Kidney (tissue), 14 donors: ENCODE results near the gene KHSRP. TPM values are rescaled to one million over a fixed set of nuclear protein-coding genes. Genes with fewer than 3 reads are reported as not detected.

Experiments
- DNase-seq, 5 donors: peaks; one replicate each; pipeline ENCODE4 v3.0.0-alpha.2; 2013 to 2020
- FAIRE-seq: peaks from 2 replicates; lab custom pipeline; 2012; peaks lifted over from hg19 to GRCh38; lab: Jason Lieb, UNC
- H3K27ac ChIP-seq, 2 donors: one replicate each; pipeline ENCODE4 v1.7.0; 2013; ENCODE audit warnings: low read depth in 2 of 2, low read length in 2 of 2, inconsistent platforms in 1 of 2
- H3K27me3 ChIP-seq: one replicate; pipeline ENCODE4 v1.7.1; 2013; ENCODE audit warnings: low read length, inconsistent platforms; ENCODE audit not compliant: control insufficient read depth, insufficient read depth
- H3K36me3 ChIP-seq, 3 donors: one replicate each; pipeline versions ENCODE4 v1.7.0 to v1.7.1; 2013; ENCODE audit warnings: low read length in 3 of 3, control low read depth in 1 of 3, inconsistent platforms in 1 of 3; ENCODE audit not compliant: insufficient read depth in 3 of 3, control insufficient read depth in 2 of 3
- H3K4me1 ChIP-seq, 3 donors: one replicate each; pipeline versions ENCODE4 v1.7.0 to v1.7.1; 2013; ENCODE audit warnings: low read length in 3 of 3, inconsistent platforms in 1 of 3, low read depth in 1 of 3; ENCODE audit not compliant: control insufficient read depth in 2 of 3, insufficient read depth in 2 of 3
- H3K4me3 ChIP-seq, 3 donors: one replicate each; pipeline versions ENCODE4 v1.7.0 to v1.8.1; 2013; ENCODE audit warnings: low read length in 3 of 3, control low read depth in 1 of 3, inconsistent platforms in 1 of 3
- H3K9ac ChIP-seq, 3 donors: one replicate each; pipeline versions ENCODE4 v1.7.0 to v1.7.1; 2013; ENCODE audit warnings: low read length in 3 of 3, control low read depth in 1 of 3, inconsistent platforms in 1 of 3
- H3K9me3 ChIP-seq, 3 donors: one replicate each; pipeline versions ENCODE4 v1.7.0 to v1.7.1; 2013; ENCODE audit warnings: low read length in 3 of 3, control low read depth in 1 of 3, inconsistent platforms in 1 of 3; ENCODE audit not compliant: control insufficient read depth in 2 of 3, insufficient read depth in 1 of 3
- CTCF ChIP-seq: IDR thresholded peaks from 3 replicates; pipeline ENCODE4 v1.5.1; 2012; ENCODE audit warnings: mild to moderate bottlenecking, moderate library complexity, borderline replicate concordance; ENCODE audit not compliant: insufficient read depth; ENCODE audit errors: extremely low read depth
- intact Hi-C: fragments of 100-400 bp; cut with DNase I; formaldehyde crosslinking; loops from one replicate; pipeline ENCODE4 v1.11.1; 2022
- polyA plus RNA-seq: library from polyadenylated mRNA; stranded (reverse); fragments of 350-450 nt; fragmentation: Illumina TruSeq; extraction: RNeasy Lipid Tissue Mini Kit (QIAGEN cat#74804); gene quantifications from one replicate; pipeline ENCODE4 v1.2.3, GENCODE V29; 2014; ENCODE audit warnings: low read depth, low replicate concordance; ENCODE audit not compliant: insufficient read depth
- total RNA-seq: library from RNA; stranded (reverse); fragmentation: NEBNext Ultra II Directional; extraction: Animal tissue kit (Norgen Biotek cat#: 25700); gene quantifications from one replicate; pipeline ENCODE4 v1.2.1, GENCODE V29; 2021
- donor health status: control.
- donor health status: control.
- donor health status: control.
- donor health status: control.
- donor health status: control.
- donor health status: DM: yes; HTN: yes; CAD: no.
- donor health status: Normal renal cell carcinoma (clear cell type).

The KHSRP gene
- total and polyA plus RNA-seq, 2 donors from 2014 or later: 52.9 to 175 TPM

GRCh38 chr19:6383188-6383587 is 41.4 kb downstream of the KHSRP start:
- no peak overlapping the region for H3K9ac ChIP-seq
- FAIRE-seq (no peak), DNase-seq (no peak)
- no peak for TF ChIP-seq CTCF
- peaks cover 10 to 48% (median 20%) of the 10 kb centered on the region in 3 donors for H3K36me3 ChIP-seq
- no peak overlapping the region for H3K4me3 ChIP-seq
- no peaks in the 10 kb centered on the region for H3K9me3 ChIP-seq
- H3K4me1 ChIP-seq: peaks cover 0 to 2% (median 0%) of the 10 kb centered on the region in 3 donors
- no peaks in the 10 kb centered on the region for H3K27me3 ChIP-seq
- intact Hi-C loops: no loop called here
- no peak overlapping the region for H3K27ac ChIP-seq

DNA sequence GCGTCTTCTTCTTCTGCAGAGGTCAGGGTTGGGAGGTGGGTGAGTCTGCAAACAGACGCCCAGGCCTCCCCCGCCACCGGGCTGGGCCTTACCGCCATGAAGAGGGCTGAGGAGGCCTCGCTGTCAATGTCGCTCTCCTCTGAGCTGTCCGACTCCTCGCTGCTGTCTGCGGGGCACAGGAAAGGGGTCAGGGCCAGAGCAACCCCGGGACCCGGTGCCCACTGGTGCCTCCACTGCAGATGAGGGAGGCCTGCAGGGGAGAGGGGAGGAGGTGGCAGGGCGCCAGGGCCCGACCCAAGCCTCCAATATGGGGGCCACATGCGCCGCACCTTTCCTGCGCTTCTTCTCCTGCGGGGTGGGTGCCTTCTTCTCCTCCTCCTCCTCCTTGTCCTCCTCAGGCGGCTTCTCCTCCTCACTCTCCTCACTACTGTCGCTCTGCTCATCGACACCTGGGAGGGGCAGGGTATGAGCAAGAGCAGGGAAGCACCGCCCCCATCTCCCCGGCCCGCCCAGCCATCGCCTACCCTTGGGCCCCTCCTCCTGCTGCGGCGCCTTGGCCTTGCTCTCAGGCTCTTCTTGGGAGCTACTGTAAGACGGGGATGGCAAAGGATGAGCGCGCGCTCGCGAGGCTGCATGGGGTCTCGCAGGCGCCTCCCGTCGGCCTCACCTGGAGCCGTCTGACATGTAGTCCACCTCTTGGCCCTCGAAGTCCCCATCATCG is 43.4 kb downstream of the KHSRP start:
- TF ChIP-seq CTCF: no peak
- Histone ChIP-seq H3K27ac (no peak overlapping the region), H3K9ac (no peak overlapping the region), H3K27me3 (no peaks in the 10 kb centered on the region), H3K9me3 (no peaks in the 10 kb centered on the region), H3K36me3 (peaks cover 10 to 36% (median 13%) of the 10 kb centered on the region in 3 donors), H3K4me3 (no peak overlapping the region), H3K4me1 (peaks cover 0 to 2% (median 0%) of the 10 kb centered on the region in 3 donors)
- no peak for FAIRE-seq
- intact Hi-C loops: no loop called here
- peak in 1 of 5 donors; percentile 63 for DNase-seq

- no peak overlapping the region for H3K9ac ChIP-seq
- no peak overlapping the region for H3K4me3 ChIP-seq
- intact Hi-C loops: no loop called here
- TF ChIP-seq CTCF: no peak
- H3K4me1 ChIP-seq: peaks cover 0 to 2% (median 0%) of the 10 kb centered on the region in 3 donors
- no peak for FAIRE-seq
- H3K27me3 ChIP-seq: no peaks in the 10 kb centered on the region
- no peak overlapping the region for H3K27ac ChIP-seq
- no peaks in the 10 kb centered on the region for H3K9me3 ChIP-seq
- DNase-seq: no peak
- peaks cover 10 to 33% (median 13%) of the 10 kb centered on the region in 3 donors for H3K36me3 ChIP-seq
Measured at GRCh38 chr19:6379744-6380143, 44.9 kb downstream of the KHSRP start.
